ENCODE measurements around the gene SPATA31E1.

SPATA31E1 gene

DNA sequence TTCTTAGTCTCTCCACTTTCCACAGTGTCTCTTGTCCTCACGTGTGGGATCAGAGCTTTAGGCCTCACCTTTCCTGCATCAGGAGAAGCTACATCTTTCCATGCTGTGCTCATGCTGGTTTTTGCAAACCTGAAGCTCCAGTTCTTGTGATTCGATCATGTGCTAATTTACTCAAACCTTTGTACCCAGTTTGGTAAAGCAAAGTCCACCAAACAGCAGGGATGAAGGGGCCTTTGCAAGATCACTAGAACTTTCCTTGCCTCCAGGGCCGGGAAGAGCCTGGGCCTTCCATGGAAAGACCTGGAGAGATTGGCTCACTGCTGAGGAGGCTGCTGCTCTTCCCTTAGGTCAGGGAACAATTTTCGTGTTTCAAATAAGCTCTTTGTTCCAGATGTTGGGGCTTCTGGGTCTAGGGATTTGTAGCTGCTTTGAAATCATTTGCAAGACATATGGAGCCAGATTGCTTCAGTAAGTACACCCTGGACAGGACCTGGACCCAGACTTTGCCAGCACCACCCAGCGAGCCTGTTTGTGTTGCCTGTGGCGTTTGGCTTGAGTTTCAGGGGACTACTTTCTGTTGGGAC lies 18.7 kb upstream of the SPATA31E1 start:
- no peak for DNase-seq

DNA sequence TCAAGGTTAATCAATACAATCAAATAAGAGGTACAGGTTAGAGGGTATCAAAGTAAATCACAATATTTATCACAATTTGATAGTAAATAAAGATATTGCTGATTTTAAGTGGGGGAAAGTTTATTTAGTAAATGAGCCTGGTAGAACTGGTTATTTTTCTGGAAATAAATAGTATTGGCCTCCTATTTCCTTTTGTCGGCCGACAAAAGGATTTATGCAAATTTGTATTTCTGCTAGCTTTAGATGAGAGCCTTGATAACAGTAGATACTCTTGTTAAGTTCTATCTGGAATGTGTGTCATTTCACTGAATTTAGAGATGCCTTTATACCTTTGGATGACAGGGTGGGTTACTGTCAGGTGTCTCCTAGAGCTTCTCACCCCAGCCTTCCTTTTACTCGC lies 17.8 kb upstream of the SPATA31E1 start:
- DNase-seq, result no peak

DNA sequence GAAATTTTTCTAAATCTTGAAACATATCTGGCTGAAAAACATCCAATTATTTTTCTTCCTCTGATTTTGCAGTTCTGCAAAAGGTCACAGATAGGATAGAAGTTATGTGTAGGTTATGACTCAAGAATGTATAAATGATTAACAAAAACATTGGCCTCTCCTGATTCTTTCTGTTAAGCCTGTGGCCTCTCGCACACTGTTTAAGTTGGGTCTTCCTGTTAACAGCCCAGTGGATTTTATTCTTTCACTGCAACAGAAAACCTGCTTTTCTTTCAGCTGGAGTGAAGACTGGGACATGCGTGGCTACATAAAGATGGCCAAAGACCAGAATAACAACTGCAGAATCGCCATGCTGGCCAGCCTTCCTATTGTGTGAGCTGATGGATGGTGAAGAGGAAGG lies 17.1 kb upstream of the SPATA31E1 start:
- DNase-seq, result no peak

DNA sequence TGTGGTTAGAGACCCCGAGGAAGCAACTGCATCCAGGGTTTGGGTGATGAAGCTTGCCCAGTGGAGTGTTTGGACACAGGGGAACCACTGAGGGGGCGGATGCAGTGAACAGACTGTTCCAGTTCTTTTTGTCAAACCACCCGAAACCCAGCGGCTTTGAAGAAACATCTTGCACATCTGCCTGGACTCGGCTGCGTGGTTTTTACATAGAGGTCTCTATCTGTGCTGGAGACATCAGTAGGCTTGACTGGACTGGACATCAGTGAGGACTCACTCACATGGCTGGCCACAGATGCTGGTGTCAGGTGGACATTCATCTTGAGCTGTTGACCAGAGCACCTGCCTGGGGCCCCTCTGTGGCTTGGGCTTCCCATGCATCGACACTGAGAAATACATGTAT lies 15.3 kb upstream of the SPATA31E1 start:
- no peak for DNase-seq

GRCh38 chr9:87868175-87868574 lies 14.5 kb upstream of the SPATA31E1 start:
- no peak for DNase-seq

DNA sequence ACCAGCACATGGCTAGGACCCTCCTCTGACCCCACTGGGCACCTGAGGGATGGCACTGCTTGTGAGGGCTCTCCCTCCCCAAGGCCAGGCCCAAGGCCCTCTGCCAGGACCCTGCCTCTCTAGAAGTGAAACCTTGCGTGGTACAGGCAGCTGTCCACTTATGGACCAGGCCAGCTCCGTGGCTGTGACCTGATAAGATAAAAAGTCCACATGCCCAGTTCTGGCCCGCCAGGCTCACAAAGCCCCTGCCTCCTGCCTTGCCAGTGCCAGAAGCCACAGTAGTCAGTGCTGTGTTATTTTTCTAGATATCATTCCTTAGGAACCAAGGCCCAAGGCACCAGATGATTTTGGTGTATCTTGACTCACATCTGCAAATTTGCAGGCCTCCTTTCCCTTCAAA lies 14.0 kb upstream of the SPATA31E1 start:
- DNase-seq, result no peak

GRCh38 chr9:87869082-87869481 lies 13.6 kb upstream of the SPATA31E1 start:
- no peak for DNase-seq

DNA sequence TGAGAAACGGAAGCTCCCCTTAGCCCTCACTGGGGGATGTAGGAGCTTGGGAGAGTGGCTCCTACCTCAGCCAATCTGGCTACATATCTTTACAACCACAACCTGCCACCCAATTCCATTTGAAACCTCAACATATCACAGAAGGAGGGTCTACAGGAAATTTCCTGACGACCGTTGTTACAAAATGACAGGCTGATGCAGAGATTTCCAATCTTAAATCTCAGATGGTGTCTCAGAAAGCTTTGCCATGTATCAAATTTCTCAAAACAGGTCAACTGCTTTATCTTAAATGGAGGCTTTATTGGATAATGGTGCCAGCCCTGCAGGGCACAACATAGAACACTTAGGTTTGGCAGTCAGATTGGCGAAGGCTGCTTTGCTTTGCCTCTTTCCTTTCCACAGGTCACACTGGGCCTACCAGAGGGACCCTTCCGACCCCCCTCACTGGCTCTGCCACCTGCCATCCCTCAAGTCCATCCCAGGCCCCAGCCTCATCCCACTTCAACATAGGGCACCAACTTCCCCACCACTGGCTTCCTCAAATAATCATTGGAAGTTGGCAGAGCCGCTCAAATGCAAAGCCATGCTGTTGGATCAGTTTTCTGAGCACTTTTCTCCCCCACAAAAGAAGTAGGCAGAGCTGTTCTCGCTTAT lies 11.1 kb upstream of the SPATA31E1 start:
- no peak for DNase-seq

DNA sequence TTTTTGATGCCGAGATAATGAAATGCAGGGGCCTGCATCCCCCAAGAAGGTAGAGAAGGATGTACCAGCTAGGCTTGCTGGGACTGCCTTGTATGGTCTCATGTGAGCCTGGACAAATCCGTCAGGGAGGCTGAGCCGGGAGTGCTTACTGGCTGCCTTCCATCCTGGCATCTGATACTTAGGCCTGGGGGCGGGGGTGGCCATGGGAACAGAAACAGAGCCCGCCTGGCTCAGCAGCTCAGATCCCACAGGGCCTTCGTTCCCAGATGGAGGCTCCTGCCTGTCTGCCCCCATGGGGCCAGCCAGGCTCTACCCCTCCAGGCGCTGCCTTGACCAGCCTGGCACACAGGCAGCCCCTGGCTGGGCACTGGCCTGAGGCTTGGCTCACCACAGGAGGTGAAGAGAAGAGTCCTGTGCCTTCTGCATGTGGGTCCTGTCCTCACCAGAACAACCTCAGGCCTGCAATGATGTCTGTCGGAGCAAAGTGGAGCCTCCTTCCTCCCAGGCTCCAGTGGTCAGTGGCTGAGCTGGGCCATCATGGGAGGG lies 10.5 kb upstream of the SPATA31E1 start:
- no peak for DNase-seq

GRCh38 chr9:87873607-87874303 lies 8.9 kb upstream of the SPATA31E1 start:
- DNase-seq, result no peak

- no peak for DNase-seq
These were observed 8.4 kb upstream of the SPATA31E1 start for GRCh38 chr9:87874304-87874623.

DNA sequence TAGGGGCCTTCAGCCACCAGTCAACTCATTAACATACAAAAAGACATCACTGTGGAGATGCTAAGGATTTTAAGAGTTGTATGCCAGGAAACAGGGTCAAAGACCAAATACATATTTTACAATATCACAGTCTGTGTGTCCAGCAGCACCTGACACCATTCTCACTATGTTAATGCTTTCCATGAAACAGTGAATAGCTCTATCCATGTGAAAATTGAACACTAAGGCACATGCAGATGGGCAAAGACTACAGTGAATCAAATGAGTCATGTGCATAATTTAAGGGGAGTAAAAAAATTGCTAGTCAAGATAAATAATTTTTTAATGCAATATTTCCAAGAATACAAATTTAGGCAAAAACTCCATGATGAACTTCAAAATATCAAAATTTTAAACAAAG lies 7.6 kb upstream of the SPATA31E1 start:
- DNase-seq, result no peak

DNA sequence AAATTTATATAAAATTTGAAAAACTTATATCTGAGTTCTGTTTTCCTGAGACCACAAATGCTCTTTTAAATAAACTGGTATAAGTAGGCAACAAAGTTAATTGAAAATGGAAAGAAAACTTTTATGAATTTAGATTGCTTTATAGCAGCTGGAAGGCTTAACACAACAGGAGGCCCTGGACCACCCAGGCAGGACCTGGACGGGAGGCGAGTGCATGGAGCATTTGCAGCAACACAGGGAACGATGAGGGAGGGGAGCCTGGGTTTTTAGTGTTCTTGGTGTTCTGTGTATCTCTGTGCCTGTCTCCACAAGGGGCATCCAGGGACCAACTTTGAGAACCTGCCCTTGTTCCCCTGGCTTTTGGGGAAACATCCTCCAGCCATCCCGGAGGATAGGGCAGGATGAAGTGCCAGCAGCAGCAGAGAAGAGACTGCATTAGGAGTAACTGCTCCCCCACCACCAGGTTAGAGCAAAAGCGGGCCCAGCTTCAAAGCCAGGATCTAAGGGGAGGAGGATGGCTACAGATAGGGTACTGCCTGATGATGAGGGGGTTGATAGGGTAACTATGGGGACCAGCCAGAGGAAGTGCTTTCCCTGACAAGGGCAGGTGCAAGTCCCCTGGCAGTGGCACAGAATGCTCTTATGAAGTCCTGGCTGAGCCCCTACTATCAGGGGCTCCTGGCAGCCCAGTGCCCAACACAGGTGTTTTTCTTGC lies 6.7 kb upstream of the SPATA31E1 start:
- no peak for DNase-seq

DNA sequence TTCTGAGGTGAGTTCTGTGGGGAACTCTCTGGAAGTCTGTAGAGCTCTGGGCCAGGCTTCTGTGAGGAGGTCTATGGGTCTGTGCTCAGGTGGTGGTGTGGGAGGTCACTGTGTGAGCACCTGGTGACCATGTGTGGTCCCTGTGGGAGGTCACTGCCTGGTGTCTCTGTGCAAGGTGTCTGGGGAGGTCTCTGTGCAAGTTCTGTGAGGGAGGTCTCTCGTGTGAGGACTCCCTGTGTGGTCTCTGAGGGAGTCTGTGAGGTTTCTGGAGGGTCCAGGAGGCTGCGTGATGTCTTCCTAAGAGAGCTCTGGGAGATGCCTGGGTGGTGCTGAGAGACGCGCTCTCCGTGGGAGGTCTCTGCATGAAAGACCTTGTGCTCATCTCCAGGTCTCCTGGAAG lies 6.0 kb upstream of the SPATA31E1 start:
- DNase-seq, result no peak

DNA sequence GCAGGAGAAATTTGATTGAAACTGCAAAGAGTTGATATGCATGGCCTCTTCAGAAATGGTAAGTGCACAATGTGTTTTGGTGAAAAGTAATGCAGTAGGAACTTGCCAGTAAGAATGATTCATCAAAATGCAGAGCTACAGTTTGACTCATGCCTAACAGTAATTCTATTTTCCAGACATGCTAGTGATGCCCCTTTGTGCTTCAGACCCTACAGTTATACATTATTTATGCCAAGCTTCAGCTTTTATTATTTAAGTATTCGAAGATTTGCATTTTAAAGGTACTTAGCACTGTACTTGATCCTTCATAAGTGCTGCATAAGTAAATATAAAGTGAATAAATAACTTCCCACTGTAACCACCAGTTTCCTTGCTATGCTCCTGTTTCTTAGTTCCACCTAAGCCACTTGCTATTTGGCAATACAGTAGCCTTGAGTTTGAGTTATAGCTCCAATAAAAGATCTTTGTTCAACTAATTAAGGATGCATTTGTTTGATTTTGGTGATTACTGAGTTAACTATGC lies 3.6 kb upstream of the SPATA31E1 start:
- DNase-seq, result no peak

- no peak for DNase-seq
These were observed 2.6 kb upstream of the SPATA31E1 start for GRCh38 chr9:87880116-87880515.

DNA sequence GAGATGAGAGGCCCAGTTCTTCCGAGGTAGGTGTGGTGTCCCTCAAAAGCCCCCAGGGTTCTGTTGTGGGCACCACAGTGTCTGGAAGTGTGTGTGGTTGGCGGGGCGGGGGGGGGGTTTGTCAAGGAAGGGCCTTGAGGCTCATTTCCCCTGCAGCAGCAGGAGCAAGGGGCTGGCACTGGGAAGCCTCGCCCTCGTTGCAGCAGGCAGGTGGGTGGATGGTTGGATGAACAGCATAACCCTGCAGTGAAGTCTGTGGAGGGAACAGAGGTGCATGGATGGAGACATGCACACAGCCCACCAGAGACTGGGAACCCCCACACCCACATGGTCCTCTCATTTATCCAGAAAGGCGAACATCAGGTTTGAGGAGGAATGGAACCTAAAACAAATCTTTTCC lies 2.0 kb upstream of the SPATA31E1 start:
- no peak for DNase-seq

GRCh38 chr9:87883274-87883673 lies 597 bp downstream of the SPATA31E1 start:
- DNase-seq, result no peak

DNA sequence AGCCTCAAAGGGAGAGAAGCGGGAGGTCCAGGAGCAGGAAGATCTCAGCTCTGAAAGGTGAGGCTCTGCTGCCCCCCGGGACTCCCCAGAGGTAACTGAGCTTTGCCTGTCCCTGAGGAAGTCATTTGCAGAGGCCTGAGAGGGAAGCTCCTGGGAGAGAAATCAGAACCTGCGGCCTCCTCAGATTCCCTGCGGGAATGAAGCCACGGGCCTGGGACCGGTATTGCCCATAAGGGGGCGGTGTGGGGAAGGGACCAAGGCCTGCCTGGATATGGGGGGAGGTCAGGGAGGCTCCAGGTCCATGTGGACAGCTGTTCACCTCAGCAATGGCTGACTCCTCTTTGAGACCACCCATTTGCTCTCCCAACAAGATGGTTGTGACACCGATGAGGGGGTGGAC lies 1.3 kb downstream of the SPATA31E1 start:
- DNase-seq, result no peak

DNA sequence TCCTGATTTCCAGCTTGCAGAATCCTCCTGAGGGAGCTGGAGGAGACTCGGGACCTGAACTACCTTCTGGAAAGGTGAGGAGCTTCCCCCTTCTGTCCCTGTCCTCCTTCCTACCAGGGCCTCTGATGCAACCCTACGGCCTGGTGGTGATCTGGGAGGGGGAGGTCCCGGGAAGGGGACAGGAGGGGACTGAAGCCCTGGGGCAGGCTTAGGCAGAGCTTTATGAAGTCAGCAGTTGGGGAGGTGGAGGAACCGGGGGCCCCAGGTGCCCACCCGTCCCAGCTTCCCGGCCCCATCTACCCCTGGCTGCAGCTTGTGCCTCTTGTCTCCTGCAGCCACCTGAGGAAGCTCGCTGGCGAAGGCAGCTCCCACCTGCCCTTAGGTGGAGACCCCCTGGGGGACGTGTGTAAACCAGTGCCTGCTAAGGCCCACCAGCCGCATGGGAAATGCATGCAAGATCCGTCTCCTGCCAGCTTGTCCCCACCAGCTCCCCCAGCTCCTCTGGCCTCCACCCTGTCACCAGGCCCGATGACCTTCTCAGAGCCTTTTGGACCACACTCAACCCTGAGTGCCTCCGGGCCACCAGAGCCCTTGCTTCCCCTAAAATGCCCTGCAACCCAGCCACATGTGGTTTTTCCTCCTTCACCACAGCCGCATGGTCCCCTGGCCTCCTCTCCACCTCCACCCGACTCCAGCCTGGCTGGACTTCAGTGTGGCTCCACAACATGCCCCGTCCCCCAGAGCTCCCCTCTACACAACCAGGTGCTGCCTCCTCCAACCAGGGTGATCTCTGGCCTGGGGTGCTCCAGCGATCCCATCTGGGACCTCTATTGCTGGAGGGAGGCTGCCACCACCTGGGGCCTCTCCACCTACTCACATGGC lies 2.1 kb downstream of the SPATA31E1 start:
- no peak for DNase-seq

GRCh38 chr9:87885484-87886189 lies 3.0 kb downstream of the SPATA31E1 start:
- DNase-seq, result no peak
